Neutrophil (primary cell): ENCODE results near the gene LIPT2.
A peak's percentile ranks its signal among the peaks of the same experiment; 100 is the strongest.
"Not testable (repeated sequence)": the region's sequence is repeated elsewhere in the genome, so short reads cannot be mapped to it uniquely, and the experiment has no call there.

Experiments
- H3K27ac ChIP-seq: fragments of 200-600 bp; sonication (generic); 2 replicates; pipeline ENCODE4 v1.5.1; 2016; ENCODE audit warnings: mild to moderate bottlenecking, moderate library complexity
- H3K27me3 ChIP-seq: fragments of 200-600 bp; sonication (generic); 2 replicates; pipeline ENCODE4 v1.6.0; 2016; ENCODE audit warnings: mild to moderate bottlenecking
- H3K36me3 ChIP-seq: fragments of 200-600 bp; sonication (generic); 2 replicates; pipeline ENCODE4 v1.5.1; 2017
- H3K4me1 ChIP-seq, 2 experiments: fragments of 200-600 bp in 1 of 2; sonication (generic) in 1 of 2; 1 replicate in 1 of 2; 2 replicates in 1 of 2; pipeline versions ENCODE4 v1.5.1 to v1.6.1; 2013 to 2016; ENCODE audit warnings: low read depth in 1 of 2, low read length in 1 of 2, mild to moderate bottlenecking in 1 of 2, moderate library complexity in 1 of 2; ENCODE audit not compliant: control insufficient read depth in 1 of 2, insufficient read depth in 1 of 2
- H3K4me3 ChIP-seq, 2 experiments: fragments of 200-600 bp in 1 of 2; sonication (generic) in 1 of 2; 1 replicate in 1 of 2; 2 replicates in 1 of 2; pipeline ENCODE4 v1.5.1; 2013 to 2016; ENCODE audit warnings: low read depth in 1 of 2, low read length in 1 of 2, mild to moderate bottlenecking in 1 of 2, moderate library complexity in 1 of 2
- H3K9me3 ChIP-seq: fragments of 200-600 bp; sonication (generic); 2 replicates; pipeline ENCODE4 v1.5.1; 2016
- CTCF ChIP-seq: fragments of 200-600 bp; sonication (generic); IDR thresholded peaks from 2 replicates; pipeline ENCODE4 v1.5.1; 2016; ENCODE audit warnings: antibody characterized with exemption

Gene LIPT2

GRCh38 chr11:74492974-74493790 is at the start of gene LIPT2:
TSS of gene LIPT2 (minus strand) at chr11:74493724. CDS start at chr11:74493703, 21 bp downstream.
- Histone ChIP-seq H3K9me3 (no peaks in the 10 kb centered on the region), H3K27ac (peak within 1 kb of the TSS; percentile 93), H3K36me3 (no peaks in the 10 kb centered on the region), H3K27me3 (no peaks in the 10 kb centered on the region), H3K4me1 (peaks cover 16 to 21% of the 10 kb centered on the region in 2 experiments), H3K4me3 (peak within 1 kb of the TSS; percentile 86 to 97)
- peak; percentile 58 for TF ChIP-seq CTCF

GRCh38 chr11:74541466-74541865 is 47.9 kb upstream of the LIPT2 start:
- TF ChIP-seq CTCF: no peak
- Histone ChIP-seq H3K9me3 (no peaks in the 10 kb centered on the region), H3K27ac (no peak overlapping the region), H3K27me3 (no peaks in the 10 kb centered on the region), H3K36me3 (no peaks in the 10 kb centered on the region), H3K4me1 (no peaks in the 10 kb centered on the region), H3K4me3 (no peak overlapping the region)

- Histone ChIP-seq H3K36me3 (no peaks in the 10 kb centered on the region), H3K27ac (no peak overlapping the region), H3K4me1 (peaks cover 0 to 1% of the 10 kb centered on the region in 2 experiments), H3K9me3 (no peaks in the 10 kb centered on the region), H3K27me3 (no peaks in the 10 kb centered on the region), H3K4me3 (no peak overlapping the region)
- no peak for TF ChIP-seq CTCF
These were observed 46.7 kb upstream of the LIPT2 start for GRCh38 chr11:74540270-74540669.

GRCh38 chr11:74538680-74539079 is 45.2 kb upstream of the LIPT2 start:
- Histone ChIP-seq H3K27ac (no peak overlapping the region), H3K4me1 (peaks cover 11 to 12% of the 10 kb centered on the region in 2 experiments), H3K27me3 (no peaks in the 10 kb centered on the region), H3K36me3 (no peaks in the 10 kb centered on the region), H3K4me3 (no peak overlapping the region), H3K9me3 (no peaks in the 10 kb centered on the region)
- TF ChIP-seq CTCF: no peak

- H3K36me3 ChIP-seq: no peaks in the 10 kb centered on the region
These were observed 42.0 kb upstream of the LIPT2 start for GRCh38 chr11:74535371-74536160.

GRCh38 chr11:74534946-74535275 is 41.4 kb upstream of the LIPT2 start:
- H3K9me3 ChIP-seq, H3K27me3 ChIP-seq, H3K4me3 ChIP-seq, H3K36me3 ChIP-seq: not testable (repeated sequence)
- peak overlapping the region; percentile 36 for H3K27ac ChIP-seq
- H3K4me1 ChIP-seq: peaks cover 11 to 12% of the 10 kb centered on the region in 2 experiments

More at GRCh38 chr11:74535371-74536160, 42.0 kb upstream of the LIPT2 start:
- Histone ChIP-seq H3K9me3 (no peaks in the 10 kb centered on the region), H3K27me3 (no peaks in the 10 kb centered on the region), H3K27ac (no peak overlapping the region), H3K4me3 (no peak overlapping the region), H3K4me1 (peaks cover 11 to 12% of the 10 kb centered on the region in 2 experiments)
- TF ChIP-seq CTCF: no peak
